Peyer's patch (tissue), 4 donors: Measurements from ENCODE around the gene SALL1. TPM values are rescaled to one million over a fixed set of nuclear protein-coding genes. Genes with fewer than 3 reads are reported as not detected.

Experiments
- DNase-seq, 3 donors: peaks; one replicate each; pipeline ENCODE4 v3.0.0-alpha.2; 2017 to 2019
- H3K27ac ChIP-seq, 4 donors: fragments of 200-600 bp; sonication (generic); one replicate each; pipeline ENCODE4 v1.5.1; 2016 to 2019
- H3K27me3 ChIP-seq, 2 donors: fragments of 200-600 bp; sonication (generic); one replicate each; pipeline ENCODE4 v1.5.1; 2019
- H3K36me3 ChIP-seq, 3 donors: fragments of 200-600 bp; sonication (generic); one replicate each; pipeline ENCODE4 v1.5.1; 2016 to 2019
- H3K4me1 ChIP-seq, 4 donors: fragments of 200-600 bp; sonication (generic); one replicate each; pipeline ENCODE4 v1.5.1; 2016 to 2019
- H3K4me3 ChIP-seq, 4 donors: fragments of 200-600 bp; sonication (generic); 1 replicate in 3 of 4; 2 replicates in 1 of 4; pipeline ENCODE4 v1.5.1; 2016 to 2019; ENCODE audit warnings: mild to moderate bottlenecking in 1 of 4
- H3K9me3 ChIP-seq, 4 donors: fragments of 200-600 bp; sonication (generic); one replicate each; pipeline ENCODE4 v1.5.1; 2016 to 2019; ENCODE audit warnings: mild to moderate bottlenecking in 1 of 4
- POLR2A ChIP-seq, 2 donors: fragments of 450-650 bp; IDR thresholded peaks; one replicate each; pipeline ENCODE4 v1.5.1; 2017; ENCODE audit warnings: antibody characterized with exemption in 2 of 2, mild to moderate bottlenecking in 2 of 2, moderate library complexity in 2 of 2
- total RNA-seq, 4 donors: library from RNA; depleted of rRNA; stranded (reverse); fragments of >200 nt; gene quantifications; one replicate each; pipeline ENCODE4 v1.1.0, GENCODE V29; 2016
- TF ChIP-seq, protein P1 (sequence below), 6 experiments: fragments of 450-650 bp in 4 of 6; fragments of 200-600 bp in 2 of 6; sonication (generic) in 1 of 6; IDR thresholded peaks; one replicate each; pipeline ENCODE4 v1.5.1; 2017 to 2019; ENCODE audit warnings: antibody characterized with exemption in 6 of 6, mild to moderate bottlenecking in 3 of 6, moderate library complexity in 1 of 6

Gene SALL1
- total RNA-seq, 4 donors from 2014 or later: 0.53 to 12.4 (median 2.5) TPM

DNA sequence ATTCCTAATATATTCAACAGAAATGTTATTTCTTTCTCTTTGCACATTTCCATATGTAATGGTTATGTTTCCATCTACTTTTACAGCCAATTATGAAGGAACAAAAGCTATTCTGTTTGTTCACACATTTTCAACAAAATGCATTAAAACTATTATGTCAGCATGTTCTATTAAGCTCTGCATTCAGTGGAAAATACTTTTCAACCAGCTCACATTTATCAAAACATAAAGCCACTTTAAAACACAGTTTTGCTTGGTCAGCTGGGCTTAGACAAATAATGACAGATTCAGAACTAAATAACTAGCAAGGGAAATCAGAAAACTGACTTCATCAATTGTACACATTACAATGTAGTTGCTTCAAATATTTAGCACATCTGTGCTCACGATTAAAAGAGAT is 6.9 kb downstream of the SALL1 start:
- Histone ChIP-seq H3K27ac (no peak overlapping the region), H3K4me1 (no peaks in the 10 kb centered on the region), H3K27me3 (no peaks in the 10 kb centered on the region), H3K9me3 (no peaks in the 10 kb centered on the region), H3K36me3 (no peaks in the 10 kb centered on the region), H3K4me3 (no peak overlapping the region)
- DNase-seq: no peak
- TF ChIP-seq POLR2A (IDR thresholded peaks at IDR 0.05): no peak
- TF ChIP-seq, protein P1, sequence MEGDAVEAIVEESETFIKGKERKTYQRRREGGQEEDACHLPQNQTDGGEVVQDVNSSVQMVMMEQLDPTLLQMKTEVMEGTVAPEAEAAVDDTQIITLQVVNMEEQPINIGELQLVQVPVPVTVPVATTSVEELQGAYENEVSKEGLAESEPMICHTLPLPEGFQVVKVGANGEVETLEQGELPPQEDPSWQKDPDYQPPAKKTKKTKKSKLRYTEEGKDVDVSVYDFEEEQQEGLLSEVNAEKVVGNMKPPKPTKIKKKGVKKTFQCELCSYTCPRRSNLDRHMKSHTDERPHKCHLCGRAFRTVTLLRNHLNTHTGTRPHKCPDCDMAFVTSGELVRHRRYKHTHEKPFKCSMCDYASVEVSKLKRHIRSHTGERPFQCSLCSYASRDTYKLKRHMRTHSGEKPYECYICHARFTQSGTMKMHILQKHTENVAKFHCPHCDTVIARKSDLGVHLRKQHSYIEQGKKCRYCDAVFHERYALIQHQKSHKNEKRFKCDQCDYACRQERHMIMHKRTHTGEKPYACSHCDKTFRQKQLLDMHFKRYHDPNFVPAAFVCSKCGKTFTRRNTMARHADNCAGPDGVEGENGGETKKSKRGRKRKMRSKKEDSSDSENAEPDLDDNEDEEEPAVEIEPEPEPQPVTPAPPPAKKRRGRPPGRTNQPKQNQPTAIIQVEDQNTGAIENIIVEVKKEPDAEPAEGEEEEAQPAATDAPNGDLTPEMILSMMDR (IDR thresholded peaks at IDR 0.05): no peak

DNA sequence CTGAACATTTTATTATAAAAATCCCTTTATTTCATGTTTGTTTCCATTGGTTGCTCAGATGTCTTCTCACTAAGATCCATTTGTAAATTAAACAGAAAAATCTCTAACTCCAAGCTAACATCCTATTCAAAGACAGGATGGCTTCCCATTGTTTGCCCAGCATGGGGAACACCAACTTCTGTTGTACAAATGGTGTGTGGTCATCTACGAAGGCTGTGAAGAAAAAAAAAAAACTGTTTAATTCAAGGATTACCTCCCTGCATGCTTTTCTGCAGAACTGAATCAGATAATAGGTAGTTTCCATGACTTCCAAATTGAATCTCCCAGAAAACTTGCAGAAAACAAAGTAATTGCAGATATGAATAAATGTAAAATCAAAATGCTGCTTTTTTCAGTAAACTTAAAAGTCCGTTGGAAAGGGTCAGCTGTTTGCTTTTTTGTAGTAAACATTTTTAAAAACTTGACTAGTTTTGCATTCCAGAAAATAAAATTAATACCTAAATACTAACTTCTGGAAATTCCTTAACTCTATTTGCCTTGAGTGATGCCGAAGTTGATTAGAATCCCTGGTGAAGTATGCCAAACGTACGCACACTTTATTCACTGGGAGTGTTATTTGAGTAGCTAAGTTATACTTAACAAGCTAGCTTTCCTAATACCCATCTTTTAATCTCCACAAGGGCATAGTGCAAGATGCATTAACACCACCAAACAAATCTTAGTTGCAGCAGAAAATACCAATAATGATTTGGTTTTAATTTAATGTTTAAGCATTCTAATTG is 7.7 kb downstream of the SALL1 start:
- no peaks in the 10 kb centered on the region for H3K27me3 ChIP-seq
- no peaks in the 10 kb centered on the region for H3K9me3 ChIP-seq

GRCh38 chr16:51141541-51141940 is 9.5 kb downstream of the SALL1 start:
- Histone ChIP-seq H3K9me3 (peaks cover 0 to 4% (median 0%) of the 10 kb centered on the region in 4 donors), H3K4me3 (no peak overlapping the region), H3K27me3 (no peaks in the 10 kb centered on the region), H3K4me1 (no peaks in the 10 kb centered on the region), H3K27ac (no peak overlapping the region), H3K36me3 (no peaks in the 10 kb centered on the region)
- TF ChIP-seq, protein P1 (IDR thresholded peaks at IDR 0.05): no peak
- no peak for TF ChIP-seq POLR2A (IDR thresholded peaks at IDR 0.05)
- no peak for DNase-seq

More for the DNA sequence above, 7.7 kb downstream of the SALL1 start:
- Histone ChIP-seq H3K27ac (no peak overlapping the region), H3K36me3 (no peaks in the 10 kb centered on the region), H3K4me3 (no peak overlapping the region), H3K4me1 (no peaks in the 10 kb centered on the region)
- TF ChIP-seq POLR2A (IDR thresholded peaks at IDR 0.05): no peak
- TF ChIP-seq, protein P1 (IDR thresholded peaks at IDR 0.05): no peak
- DNase-seq: no peak

GRCh38 chr16:51141106-51141505 is 10.0 kb downstream of the SALL1 start:
- Histone ChIP-seq H3K27ac (no peak overlapping the region), H3K4me3 (no peak overlapping the region), H3K9me3 (peaks cover 0 to 4% (median 0%) of the 10 kb centered on the region in 4 donors), H3K27me3 (no peaks in the 10 kb centered on the region), H3K36me3 (no peaks in the 10 kb centered on the region), H3K4me1 (no peaks in the 10 kb centered on the region)
- TF ChIP-seq, protein P1 (IDR thresholded peaks at IDR 0.05): no peak
- TF ChIP-seq POLR2A (IDR thresholded peaks at IDR 0.05): no peak
- no peak for DNase-seq

DNA sequence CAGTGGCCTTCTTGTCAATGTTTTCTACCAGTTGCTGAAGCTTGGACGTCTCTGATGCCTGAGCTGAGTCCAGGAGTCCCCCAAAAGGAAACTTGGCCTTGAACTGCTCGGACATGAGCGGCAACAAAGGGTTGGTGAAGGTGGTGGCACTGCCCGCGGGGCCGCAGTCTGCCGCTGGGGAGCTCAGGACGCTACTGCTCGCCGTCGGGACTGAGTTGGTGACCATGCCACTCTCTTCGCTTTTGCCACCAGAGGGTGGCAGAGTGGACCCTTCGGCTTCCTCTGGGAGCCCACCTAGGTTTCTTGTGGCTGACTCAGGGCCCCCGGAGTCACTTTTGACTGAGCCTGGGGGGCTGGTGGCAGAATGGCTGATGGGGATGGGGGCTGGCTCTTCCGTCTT is 11.0 kb downstream of the SALL1 start:
- H3K27me3 ChIP-seq: no peaks in the 10 kb centered on the region
- H3K9me3 ChIP-seq: peaks cover 0 to 4% (median 0%) of the 10 kb centered on the region in 4 donors
- H3K4me1 ChIP-seq: no peaks in the 10 kb centered on the region
- H3K36me3 ChIP-seq: no peaks in the 10 kb centered on the region
- H3K4me3 ChIP-seq: no peak overlapping the region
- H3K27ac ChIP-seq: no peak overlapping the region
- TF ChIP-seq, protein P1 (IDR thresholded peaks at IDR 0.05): no peak
- TF ChIP-seq POLR2A (IDR thresholded peaks at IDR 0.05): no peak
- DNase-seq: no peak
